ENCODE data around the gene HDAC9.
A peak's percentile ranks its signal among the peaks of the same experiment; 100 is the strongest.

HDAC9 gene

GRCh38 chr7:18659746-18660145 lies 164.2 kb downstream of the HDAC9 start:
- Histone ChIP-seq H3K36me3 (no peaks in the 10 kb centered on the region), H3K27ac (no peak overlapping the region), H3K9me3 (no peaks in the 10 kb centered on the region), H3K27me3 (no peaks in the 10 kb centered on the region), H3K4me3 (ENCODE audit: low read depth in 1 of 2, low read length in 1 of 2) (no peak overlapping the region), H3K4me1 (ENCODE audit: control insufficient read depth in 1 of 2, insufficient read depth in 1 of 2, low read depth in 1 of 2, low read length in 1 of 2) (peaks cover 8 to 10% of the 10 kb centered on the region in 2 experiments)
- no peak for TF ChIP-seq CTCF (IDR thresholded peaks at IDR 0.05)

GRCh38 chr7:18663321-18663720 lies 167.8 kb downstream of the HDAC9 start:
- H3K27ac ChIP-seq, result no peak overlapping the region
- H3K9me3 ChIP-seq, result no peaks in the 10 kb centered on the region
- no peak overlapping the region for H3K4me3 ChIP-seq (ENCODE audit: low read depth in 1 of 2, low read length in 1 of 2)
- no peaks in the 10 kb centered on the region for H3K36me3 ChIP-seq
- no peaks in the 10 kb centered on the region for H3K27me3 ChIP-seq
- H3K4me1 ChIP-seq (ENCODE audit: control insufficient read depth in 1 of 2, insufficient read depth in 1 of 2, low read depth in 1 of 2, low read length in 1 of 2), result peaks cover 4 to 5% of the 10 kb centered on the region in 2 experiments
- no peak for TF ChIP-seq CTCF (IDR thresholded peaks at IDR 0.05)

GRCh38 chr7:18666107-18666728 lies 170.7 kb downstream of the HDAC9 start:
- Histone ChIP-seq H3K4me1 (ENCODE audit: control insufficient read depth in 1 of 2, insufficient read depth in 1 of 2, low read depth in 1 of 2, low read length in 1 of 2) (peaks cover 4 to 5% of the 10 kb centered on the region in 2 experiments), H3K27ac (no peak overlapping the region), H3K9me3 (no peaks in the 10 kb centered on the region), H3K27me3 (no peaks in the 10 kb centered on the region), H3K4me3 (ENCODE audit: low read depth in 1 of 2, low read length in 1 of 2) (no peak overlapping the region), H3K36me3 (no peaks in the 10 kb centered on the region)
- peak; percentile 57 for TF ChIP-seq CTCF (IDR thresholded peaks at IDR 0.05)

- Histone ChIP-seq H3K27me3 (no peaks in the 10 kb centered on the region), H3K4me3 (ENCODE audit: low read depth in 1 of 2, low read length in 1 of 2) (no peak overlapping the region), H3K9me3 (no peaks in the 10 kb centered on the region), H3K27ac (no peak overlapping the region), H3K36me3 (no peaks in the 10 kb centered on the region), H3K4me1 (ENCODE audit: control insufficient read depth in 1 of 2, insufficient read depth in 1 of 2, low read depth in 1 of 2, low read length in 1 of 2) (peaks cover 4 to 5% of the 10 kb centered on the region in 2 experiments)
- TF ChIP-seq CTCF (IDR thresholded peaks at IDR 0.05), result no peak
Measured at GRCh38 chr7:18667466-18667865, 171.9 kb downstream of the HDAC9 start.

- no peak overlapping the region for H3K27ac ChIP-seq
Measured at GRCh38 chr7:18671176-18671575, 175.6 kb downstream of the HDAC9 start.

More at GRCh38 chr7:18671176-18671575, 175.6 kb downstream of the HDAC9 start:
- Histone ChIP-seq H3K27me3 (no peaks in the 10 kb centered on the region), H3K9me3 (no peaks in the 10 kb centered on the region), H3K4me1 (ENCODE audit: control insufficient read depth in 1 of 2, insufficient read depth in 1 of 2, low read depth in 1 of 2, low read length in 1 of 2) (no peaks in the 10 kb centered on the region), H3K4me3 (ENCODE audit: low read depth in 1 of 2, low read length in 1 of 2) (no peak overlapping the region), H3K36me3 (no peaks in the 10 kb centered on the region)
- TF ChIP-seq CTCF (IDR thresholded peaks at IDR 0.05), result no peak
